HCT116 (cell line): ENCODE measurements around the gene DHDH. TPM values are rescaled to one million over a fixed set of nuclear protein-coding genes. Genes with fewer than 3 reads are reported as not detected.
A peak's percentile ranks its signal among the peaks of the same experiment; 100 is the strongest.
"Not testable (repeated sequence)": the region's sequence is repeated elsewhere in the genome, so short reads cannot be mapped to it uniquely, and the experiment has no call there.

ENCODE experiments used
- ATAC-seq: fragments of 200-7000 bp; cut with Tn5 transposase; 2 replicates; pipeline ENCODE4 v1.9.1; 2020; ENCODE audit warnings: mild to moderate bottlenecking, moderate library complexity
- BruUV-seq: library from RNA; stranded (reverse); fragments of 400-500 nt; replicated peaks from 2 replicates; lab custom pipeline; 2021; lab: Mats Ljungman, UMichigan
- CTCF ChIA-PET: fragments of 300-600 bp; sonication (Branson Sonifier 250); formaldehyde crosslinking; loops from one replicate; lab custom pipeline; 2021; ENCODE audit warnings: antibody characterized with exemption; lab: Charles Lee
- POLR2A ChIA-PET: fragments of 300-600, 350-600 bp; sonication (Branson Sonifier 250); formaldehyde crosslinking; loops from one replicate; lab custom pipeline; 2021; ENCODE audit warnings: antibody characterized with exemption; lab: Charles Lee
- RAD21 ChIA-PET, 2 experiments: fragments of 300-600 bp; sonication (Branson Sonifier 250); formaldehyde crosslinking; loops; one replicate each; lab custom pipeline; 2023; ENCODE audit warnings: low total read pairs in 2 of 2; ENCODE audit not compliant: uncharacterized antibody in 2 of 2, unreplicated experiment in 2 of 2, low non-redundant PET in 1 of 2; lab: Charles Lee
- DNase-seq: peaks from one replicate; pipeline ENCODE4 v3.0.0-alpha.2; 2010; ENCODE audit warnings: low read depth, low spot score
- H2AFZ ChIP-seq: fragments of 200-600 bp; shearing (Covaris generic), sonication (generic); 2 replicates; pipeline ENCODE4 v1.6.1; 2017; ENCODE audit warnings: low read depth, mixed run types, mixed read lengths, antibody characterized with exemption, low read length; ENCODE audit not compliant: poor library complexity, severe bottlenecking
- H3K27ac ChIP-seq: 2 replicates; pipeline ENCODE4 v1.5.1; 2012; ENCODE audit warnings: low read depth, low read length
- H3K27me3 ChIP-seq: fragments of 200-600 bp; sonication (generic); 2 replicates; pipeline ENCODE4 v1.6.1; 2016; ENCODE audit warnings: mixed run types, low read length, mixed read lengths; ENCODE audit not compliant: insufficient read depth
- H3K36me3 ChIP-seq, 2 experiments: fragments of 200-500 bp in 1 of 2; fragments of 200-600 bp in 1 of 2; sonication (Bioruptor generic) in 1 of 2; sonication (generic) in 1 of 2; 2 replicates each; pipeline versions ENCODE4 v1.5.1 to v1.6.1; 2014 to 2016; ENCODE audit warnings: low read length in 2 of 2, inconsistent platforms in 1 of 2, mixed read lengths in 1 of 2, mixed run types in 1 of 2; ENCODE audit not compliant: insufficient read depth in 2 of 2, control insufficient read depth in 1 of 2
- H3K4me1 ChIP-seq, 2 experiments: fragments of 200-600 bp in 1 of 2; sonication (generic) in 1 of 2; 2 replicates each; pipeline versions ENCODE4 v1.5.1 to v1.6.1; 2012 to 2017; ENCODE audit warnings: low read length in 2 of 2, inconsistent platforms in 1 of 2, mild to moderate bottlenecking in 1 of 2, mixed read lengths in 1 of 2, mixed run types in 1 of 2, moderate library complexity in 1 of 2; ENCODE audit not compliant: insufficient read depth in 2 of 2, control insufficient read depth in 1 of 2
- H3K4me2 ChIP-seq: fragments of 200-600 bp; sonication (generic); 2 replicates; pipeline ENCODE4 v1.6.1; 2017; ENCODE audit warnings: mixed run types, low read length, mixed read lengths
- H3K4me3 ChIP-seq, 2 experiments: fragments of 200-600 bp in 1 of 2; sonication (generic) in 1 of 2; replicated peaks in 1 of 2; 2 replicates each; pipeline ENCODE4 v1.5.1; 2011 to 2016; ENCODE audit warnings: low read length in 2 of 2, control low read depth in 1 of 2, low read depth in 1 of 2, mild to moderate bottlenecking in 1 of 2, mixed read lengths in 1 of 2, mixed run types in 1 of 2
- H3K79me2 ChIP-seq: fragments of 200-600 bp; sonication (generic); 2 replicates; pipeline ENCODE4 v1.6.1; 2017; ENCODE audit warnings: mild to moderate bottlenecking, mixed run types, low read length, moderate library complexity, mixed read lengths; ENCODE audit not compliant: insufficient read depth
- H3K9ac ChIP-seq: fragments of 200-600 bp; sonication (generic); 2 replicates; pipeline ENCODE4 v1.6.1; 2016; ENCODE audit warnings: low read length, mixed read lengths
- H3K9me2 ChIP-seq: fragments of 200-600 bp; sonication (generic), shearing (Covaris generic); 2 replicates; pipeline ENCODE4 v1.6.1; 2017; ENCODE audit warnings: mixed run types, mild to moderate bottlenecking, moderate library complexity; ENCODE audit not compliant: insufficient read depth
- H3K9me3 ChIP-seq, 2 experiments: fragments of 200-500 bp in 1 of 2; fragments of 200-600 bp in 1 of 2; sonication (Bioruptor generic) in 1 of 2; sonication (generic) in 1 of 2; 2 replicates each; pipeline ENCODE4 v1.6.1; 2014 to 2017; ENCODE audit warnings: low read length in 2 of 2, mixed read lengths in 2 of 2, inconsistent platforms in 1 of 2, low read depth in 1 of 2, mild to moderate bottlenecking in 1 of 2, mixed run types in 1 of 2, moderate library complexity in 1 of 2; ENCODE audit not compliant: control insufficient read depth in 1 of 2, insufficient read depth in 1 of 2
- H4K20me1 ChIP-seq: fragments of 200-600 bp; sonication (generic), shearing (Covaris generic); 2 replicates; pipeline ENCODE4 v1.6.1; 2017; ENCODE audit warnings: mixed run types, mild to moderate bottlenecking, moderate library complexity; ENCODE audit not compliant: insufficient read depth
- CBX3 ChIP-seq: IDR thresholded peaks from 2 replicates; pipeline ENCODE4 v1.6.1; 2012; ENCODE audit warnings: low read depth
- CEBPB ChIP-seq: IDR thresholded peaks from 2 replicates; pipeline ENCODE4 v1.6.1; 2012; ENCODE audit warnings: low read depth
- CTCF ChIP-seq, 3 experiments: fragments of 200-600 bp in 1 of 3; sonication (generic) in 1 of 3; IDR thresholded peaks in 2 of 3; conservative IDR thresholded peaks in 1 of 3; 2 replicates each; pipeline ENCODE4 v1.5.1; 2012 to 2017; ENCODE audit warnings: low read depth in 2 of 3, low read length in 2 of 3, antibody characterized with exemption in 1 of 3, borderline replicate concordance in 1 of 3, control low read depth in 1 of 3, mild to moderate bottlenecking in 1 of 3, mixed read lengths in 1 of 3, mixed run types in 1 of 3, moderate library complexity in 1 of 3; ENCODE audit not compliant: insufficient read depth in 1 of 3
- EZH2 ChIP-seq: fragments of 200-600 bp; sonication (generic); IDR thresholded peaks from 2 replicates; pipeline ENCODE4 v1.6.1; 2017; ENCODE audit warnings: antibody characterized with exemption, mixed run types
- POLR2A ChIP-seq: IDR thresholded peaks from 2 replicates; pipeline ENCODE4 v1.7.0; 2011; ENCODE audit warnings: borderline replicate concordance; ENCODE audit not compliant: insufficient read depth, insufficient read length; ENCODE audit errors: extremely low read depth
- POLR2AphosphoS5 ChIP-seq: IDR thresholded peaks from 2 replicates; pipeline ENCODE4 v1.6.1; 2011; ENCODE audit warnings: mild to moderate bottlenecking, low read depth, low read length, moderate library complexity
- RAD21 ChIP-seq: IDR thresholded peaks from 2 replicates; pipeline ENCODE4 v1.6.1; 2012; ENCODE audit warnings: low read depth, mild to moderate bottlenecking
- SIN3A ChIP-seq: IDR thresholded peaks from 2 replicates; pipeline ENCODE4 v1.6.1; 2012; ENCODE audit warnings: low read depth
- TCF7L2 ChIP-seq: IDR thresholded peaks from 2 replicates; pipeline ENCODE4 v1.7.0; 2011; ENCODE audit warnings: borderline replicate concordance, inconsistent platforms; ENCODE audit not compliant: insufficient read depth, insufficient read length; ENCODE audit errors: extremely low read depth
- ZFX ChIP-seq: fragments of 450-650 bp; IDR thresholded peaks from 2 replicates; pipeline ENCODE4 v1.6.1; 2017
- intact Hi-C: fragments of 100-400 bp; cut with micrococcal nuclease; formaldehyde crosslinking; loops from 2 replicates; pipeline ENCODE4 v1.10.0; 2022
- total RNA-seq: library from RNA; stranded (reverse); gene quantifications from one replicate; pipeline ENCODE4 v1.2.1, GENCODE V29; 2021; ENCODE audit not compliant: unreplicated experiment
- TF ChIP-seq, protein P1 (sequence below): IDR thresholded peaks from 2 replicates; pipeline ENCODE4 v1.6.1; 2012

Gene DHDH
- total RNA-seq, 1 experiment from 2014 or later = 8.6 TPM

GRCh38 chr19:48899781-48900476 lies 33.6 kb upstream of the DHDH start, which contains the start of gene NUCB1 (continued):
- 0 out of 6 replicates have a peak, but pooled peaks of 1 of the 3 experiments have one; percentile 18 for TF ChIP-seq CTCF (IDR thresholded peaks at IDR 0.05 in 2 of 3, conservative IDR thresholded peaks at IDR 0.05 in 1 of 3; ENCODE audit: borderline replicate concordance in 1 of 3, insufficient read depth in 1 of 3, low read depth in 2 of 3, low read length in 2 of 3)
- no peak for TF ChIP-seq SIN3A
- TF ChIP-seq POLR2A = no peak

DNA sequence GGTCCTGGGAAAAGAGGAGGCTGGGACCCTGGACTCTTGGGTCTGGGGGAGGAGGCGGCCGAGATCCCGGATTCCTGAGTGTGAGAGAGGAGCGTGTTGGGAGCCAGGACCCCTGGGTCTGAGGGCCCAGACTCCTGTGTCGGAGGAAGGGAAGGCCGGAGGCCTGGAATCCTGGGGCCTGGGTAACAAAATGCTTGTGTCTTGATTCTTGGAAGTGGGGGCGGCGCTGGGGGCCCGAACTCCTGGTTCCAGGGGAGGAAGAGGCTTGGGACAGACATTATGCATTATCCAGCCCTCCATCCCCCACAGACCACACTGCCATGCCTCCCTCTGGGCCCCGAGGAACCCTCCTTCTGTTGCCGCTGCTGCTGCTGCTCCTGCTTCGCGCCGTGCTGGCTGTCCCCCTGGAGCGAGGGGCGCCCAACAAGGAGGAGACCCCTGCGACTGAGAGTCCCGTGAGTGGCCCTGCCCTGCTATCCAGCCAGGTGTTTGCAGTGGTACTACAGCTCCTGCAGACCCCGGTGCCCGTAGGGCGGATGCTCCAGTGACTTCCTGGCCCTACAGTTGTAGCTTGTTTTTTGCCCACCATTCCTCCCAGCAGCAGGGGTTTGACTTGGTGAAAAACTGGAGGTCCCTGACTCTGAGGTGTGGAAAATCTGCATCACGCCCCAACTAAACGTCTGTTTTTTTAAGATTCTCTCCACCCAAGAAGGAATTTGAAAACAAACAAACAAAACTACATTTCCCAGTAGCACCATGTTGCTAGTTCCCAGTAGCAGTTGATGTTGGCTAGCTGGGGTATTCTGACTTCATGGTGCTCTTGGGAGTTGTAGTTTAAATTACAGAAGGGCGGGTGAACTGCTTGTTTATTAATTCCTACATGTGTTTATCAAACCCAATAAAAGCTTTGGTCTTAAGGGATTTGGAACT lies 32.8 kb upstream of the DHDH start:
- POLR2A ChIA-PET = interaction anchor here (0.8 to 2.3 kb wide), 9 partner anchors 12 to 92 kb away, joined by 3 to 16 read pairs (median 3); partner anchors contain the start of genes BAX, DHDH, GYS1 and PPP1R15A
- Histone ChIP-seq H3K9me2 (no peaks in the 10 kb centered on the region), H4K20me1 (no peaks in the 10 kb centered on the region), H3K4me1 (peaks cover 3 to 26% of the 10 kb centered on the region in 2 experiments; a peak in 3 of 4 replicates), H3K4me2 (peak overlapping the region; percentile 95), H3K79me2 (peaks cover 10% of the 10 kb centered on the region; the same call in 1 of the 2 replicates), H3K36me3 (peaks cover 0 to 2% of the 10 kb centered on the region in 2 experiments; a peak in 2 of 4 replicates), H3K9ac (peak overlapping the region; percentile 89), H2AFZ (no peak overlapping the region), H3K27me3 (no peaks in the 10 kb centered on the region)
- DNase-seq = no peak
- TSS peak; percentile 85 for BruUV-seq
- TF ChIP-seq RAD21 = no peak
- TF ChIP-seq, protein P1, sequence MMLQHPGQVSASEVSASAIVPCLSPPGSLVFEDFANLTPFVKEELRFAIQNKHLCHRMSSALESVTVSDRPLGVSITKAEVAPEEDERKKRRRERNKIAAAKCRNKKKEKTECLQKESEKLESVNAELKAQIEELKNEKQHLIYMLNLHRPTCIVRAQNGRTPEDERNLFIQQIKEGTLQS = no peak
- TF ChIP-seq CEBPB = no peak
- no peak for TF ChIP-seq CBX3
- no peak for TF ChIP-seq TCF7L2
- peak; percentile 7; the same call in 1 of the 2 replicates for TF ChIP-seq ZFX
- no peak for TF ChIP-seq EZH2
- no peak for TF ChIP-seq POLR2AphosphoS5
- TF ChIP-seq, all 23 proteins: peak for 1
- Histone ChIP-seq H3K27ac (peak overlapping the region; percentile 48), H3K9me3 (no peaks in the 10 kb centered on the region), H3K4me3 (peak overlapping the region; percentile 95)
- ChIA-PET CTCF (interaction anchor here (1.0 to 1.1 kb wide), 4 partner anchors 12 to 93 kb away, joined by 3 read pairs; partner anchors contain the start of genes GYS1 and RUVBL2), RAD21 (interaction anchor here in 1 of 2 experiments (0.5 kb wide), 1 partner anchor 106 kb away, joined by 4 read pairs; no protein-coding TSS in a partner anchor)
- peak; percentile 31; the same call in 1 of the 2 replicates for ATAC-seq
- intact Hi-C loops = no loop called here

- intact Hi-C loops, H3K9ac ChIP-seq, H3K36me3 ChIP-seq, BruUV-seq, H3K27ac ChIP-seq, H3K4me3 ChIP-seq, ATAC-seq, RAD21 ChIA-PET, POLR2A ChIA-PET, H3K9me2 ChIP-seq, H2AFZ ChIP-seq, H4K20me1 ChIP-seq, H3K9me3 ChIP-seq, DNase-seq, CTCF ChIA-PET, H3K4me2 ChIP-seq, H3K27me3 ChIP-seq: not testable (repeated sequence)
- peaks cover 3 to 18% of the 10 kb centered on the region in 2 experiments; a peak in 3 of 4 replicates for H3K4me1 ChIP-seq
- peaks cover 10% of the 10 kb centered on the region; the same call in 1 of the 2 replicates for H3K79me2 ChIP-seq
Measured at GRCh38 chr19:48902291-48902690, 31.2 kb upstream of the DHDH start.
